IgD-negative memory B cell (primary cell): ENCODE data around the gene ITGA6. TPM values are rescaled to one million over a fixed set of nuclear protein-coding genes. Genes with fewer than 3 reads are reported as not detected.

Experiments used
- H3K27ac Mint-ChIP-seq, 3 donors: one replicate each; pipeline ENCODE4 v1.8.0; 2020 to 2022; ENCODE audit warnings: mild to moderate bottlenecking in 3 of 3, mixed read lengths in 3 of 3, moderate library complexity in 1 of 3
- H3K27me3 Mint-ChIP-seq: one replicate; pipeline ENCODE4 v1.8.0; 2021; ENCODE audit warnings: mixed read lengths
- H3K36me3 Mint-ChIP-seq: one replicate; pipeline ENCODE4 v1.8.0; 2020; ENCODE audit warnings: mild to moderate bottlenecking, mixed read lengths
- H3K4me1 Mint-ChIP-seq, 3 donors: one replicate each; pipeline ENCODE4 v1.8.0; 2020 to 2022; ENCODE audit warnings: mixed read lengths in 3 of 3, mild to moderate bottlenecking in 1 of 3
- H3K4me3 Mint-ChIP-seq, 4 donors: one replicate each; pipeline ENCODE4 v1.8.0; 2020 to 2022; ENCODE audit warnings: mild to moderate bottlenecking in 4 of 4, mixed read lengths in 4 of 4, moderate library complexity in 3 of 4
- H3K9me3 Mint-ChIP-seq, 3 donors: one replicate each; pipeline ENCODE4 v1.8.0; 2020 to 2021; ENCODE audit warnings: mixed read lengths in 3 of 3, mild to moderate bottlenecking in 1 of 3
- polyA plus RNA-seq: library from polyadenylated mRNA; unstranded; fragments of 300-500 nt; fragmentation: Illumina TruSeq; gene quantifications from one replicate; pipeline ENCODE4 v1.2.3, GENCODE V29; 2021

Gene ITGA6
- polyA plus RNA-seq = 2.0 TPM

DNA sequence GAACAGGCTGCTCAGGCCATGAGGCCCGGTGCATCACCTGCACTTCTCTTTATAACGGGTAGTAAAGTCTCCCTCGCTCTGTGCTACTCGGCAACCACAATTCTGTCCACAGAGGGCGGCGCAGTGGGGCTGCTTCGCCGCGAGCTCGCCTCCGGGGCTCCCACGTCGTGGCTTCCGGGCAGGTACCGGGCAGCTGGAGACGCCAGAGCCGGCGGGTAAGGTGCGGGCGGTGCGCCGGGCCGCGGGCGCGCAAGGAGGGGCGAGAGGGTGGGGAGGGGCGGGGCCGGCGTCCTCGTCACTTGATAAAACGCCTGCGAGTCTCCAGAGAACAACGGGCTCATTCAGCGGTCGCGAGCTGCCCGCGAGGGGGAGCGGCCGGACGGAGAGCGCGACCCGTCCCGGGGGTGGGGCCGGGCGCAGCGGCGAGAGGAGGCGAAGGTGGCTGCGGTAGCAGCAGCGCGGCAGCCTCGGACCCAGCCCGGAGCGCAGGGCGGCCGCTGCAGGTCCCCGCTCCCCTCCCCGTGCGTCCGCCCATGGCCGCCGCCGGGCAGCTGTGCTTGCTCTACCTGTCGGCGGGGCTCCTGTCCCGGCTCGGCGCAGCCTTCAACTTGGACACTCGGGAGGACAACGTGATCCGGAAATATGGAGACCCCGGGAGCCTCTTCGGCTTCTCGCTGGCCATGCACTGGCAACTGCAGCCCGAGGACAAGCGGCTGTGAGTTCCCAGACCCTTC is at the start of gene ITGA6:
Gene ITGA6, plus strand, starts transcription at position 331 of the 734 bp plus-strand sequence.
- no peaks in the 10 kb centered on the region for H3K9me3 Mint-ChIP-seq
- H3K36me3 Mint-ChIP-seq = no peaks in the 10 kb centered on the region
- H3K27me3 Mint-ChIP-seq = peaks cover 45% of the 10 kb centered on the region
- H3K4me1 Mint-ChIP-seq = peaks cover 7 to 12% (median 11%) of the 10 kb centered on the region in 3 donors
- H3K27ac Mint-ChIP-seq = peak within 1 kb of the TSS in 2 of 3 donors; percentile 9 to 67
- H3K4me3 Mint-ChIP-seq = peak within 1 kb of the TSS; percentile 68 to 94 (median 85)

DNA sequence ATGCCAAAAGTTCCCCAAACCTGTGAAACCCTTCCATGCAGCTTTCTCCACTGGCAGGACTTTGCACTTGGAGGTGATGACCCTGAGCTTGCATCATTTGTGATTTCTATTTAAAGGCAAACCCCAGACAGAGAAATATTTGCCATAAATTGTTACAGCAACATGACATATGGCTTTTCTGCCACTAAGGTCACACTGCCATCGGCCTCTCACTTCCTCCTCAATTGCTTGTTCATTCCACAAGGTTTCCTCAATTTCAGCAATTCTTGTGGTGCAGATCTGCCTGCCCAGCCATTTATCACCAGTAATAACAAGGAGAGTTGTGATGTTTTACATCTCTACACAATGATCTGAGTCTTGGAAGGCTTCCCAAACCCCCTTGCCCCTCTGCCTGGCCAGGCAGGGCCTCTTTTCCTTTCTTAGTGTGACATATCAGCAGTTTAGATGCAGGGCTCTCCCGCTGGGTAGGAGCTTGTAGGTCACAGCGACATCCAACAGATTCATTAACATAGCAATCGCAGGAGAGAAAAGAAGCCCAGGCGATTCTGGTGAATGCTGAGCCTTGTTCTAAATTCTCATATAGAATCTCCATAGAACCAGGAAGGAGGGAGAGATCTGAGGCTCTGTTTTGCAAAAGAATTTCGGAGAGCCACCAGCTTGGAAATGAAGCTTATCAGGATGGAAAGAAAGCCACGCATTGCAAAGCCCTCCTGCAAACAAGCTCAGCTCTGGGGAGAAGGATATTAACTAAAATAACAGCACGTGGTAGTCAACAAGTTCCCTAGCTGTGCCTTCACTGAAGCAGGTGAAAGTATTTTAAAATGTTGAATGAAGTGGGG is 46.7 kb upstream of the ITGA6 start:
- Mint-ChIP-seq H3K4me1 (peaks cover 0 to 8% (median 3%) of the 10 kb centered on the region in 3 donors), H3K36me3 (peaks cover 3% of the 10 kb centered on the region), H3K9me3 (peaks cover 3 to 13% (median 3%) of the 10 kb centered on the region in 3 donors), H3K4me3 (no peak overlapping the region), H3K27ac (peak overlapping the region in 1 of 3 donors; percentile 57), H3K27me3 (peaks cover 15% of the 10 kb centered on the region)

DNA sequence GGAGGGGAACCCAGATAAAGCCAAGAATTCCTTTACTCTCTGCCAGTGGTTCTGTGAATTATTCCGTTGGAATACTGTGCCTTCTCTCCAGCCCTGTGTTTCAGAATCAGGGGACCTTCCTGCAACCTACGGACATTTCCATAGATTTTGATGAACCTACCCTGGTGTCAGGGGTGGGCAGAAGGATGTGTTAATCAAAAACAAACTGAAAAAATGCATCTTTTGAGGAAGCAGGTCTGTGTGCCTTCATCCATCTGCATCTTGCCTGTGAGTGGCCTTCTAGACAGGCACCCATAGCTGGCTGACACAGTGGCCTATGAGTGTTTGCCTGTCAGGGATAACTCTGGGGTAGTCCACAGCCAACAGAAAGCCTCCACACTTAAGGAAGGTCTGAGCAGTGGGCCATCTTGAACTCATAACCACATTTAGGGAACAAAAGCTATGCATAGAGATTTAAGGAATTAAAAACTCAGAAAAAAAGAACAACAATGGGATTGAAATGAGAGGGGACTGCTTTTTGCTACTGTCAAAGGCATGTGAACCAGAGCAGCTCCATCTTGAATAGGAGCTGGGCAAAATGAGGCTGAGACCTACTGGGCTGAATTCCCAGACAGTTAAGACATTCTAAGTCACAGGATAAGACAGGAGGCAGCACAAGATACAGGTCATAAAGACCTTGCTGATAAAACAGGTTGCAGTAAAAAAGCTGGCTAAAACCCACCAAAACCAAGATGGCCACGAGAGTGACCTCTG is 45.9 kb upstream of the ITGA6 start:
- H3K36me3 Mint-ChIP-seq = peaks cover 3% of the 10 kb centered on the region
- H3K4me1 Mint-ChIP-seq = peaks cover 0 to 8% (median 3%) of the 10 kb centered on the region in 3 donors
- H3K4me3 Mint-ChIP-seq = no peak overlapping the region
- peak overlapping the region in 2 of 3 donors; percentile 57 to 72 for H3K27ac Mint-ChIP-seq
- H3K9me3 Mint-ChIP-seq = peaks cover 3 to 13% (median 3%) of the 10 kb centered on the region in 3 donors
- peaks cover 17% of the 10 kb centered on the region for H3K27me3 Mint-ChIP-seq

DNA sequence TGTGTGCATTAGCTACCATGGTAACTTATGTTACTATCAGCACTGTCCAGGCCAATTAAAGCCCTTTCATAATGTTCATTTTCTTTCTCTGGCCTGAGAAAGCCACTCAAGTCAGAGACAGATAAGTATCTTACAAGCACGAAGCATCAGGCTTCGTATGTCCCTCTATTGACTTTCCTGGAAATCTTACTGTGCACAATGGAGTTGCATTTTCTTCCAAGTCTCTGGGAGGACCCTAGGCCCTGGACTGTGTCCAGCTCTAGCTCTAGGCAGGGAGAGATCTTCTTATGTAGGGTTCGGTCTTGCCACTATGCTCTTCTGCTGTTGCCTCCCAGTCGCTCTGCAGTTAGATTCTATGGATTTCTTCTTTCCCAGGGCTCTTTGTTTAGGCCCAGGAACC is 40.0 kb upstream of the ITGA6 start:
- peaks cover 3% of the 10 kb centered on the region for H3K36me3 Mint-ChIP-seq
- no peaks in the 10 kb centered on the region for H3K4me1 Mint-ChIP-seq
- H3K9me3 Mint-ChIP-seq = peaks cover 0 to 1% (median 0%) of the 10 kb centered on the region in 3 donors
- H3K27ac Mint-ChIP-seq = no peak overlapping the region
- no peak overlapping the region for H3K4me3 Mint-ChIP-seq
- H3K27me3 Mint-ChIP-seq = peaks cover 10% of the 10 kb centered on the region

DNA sequence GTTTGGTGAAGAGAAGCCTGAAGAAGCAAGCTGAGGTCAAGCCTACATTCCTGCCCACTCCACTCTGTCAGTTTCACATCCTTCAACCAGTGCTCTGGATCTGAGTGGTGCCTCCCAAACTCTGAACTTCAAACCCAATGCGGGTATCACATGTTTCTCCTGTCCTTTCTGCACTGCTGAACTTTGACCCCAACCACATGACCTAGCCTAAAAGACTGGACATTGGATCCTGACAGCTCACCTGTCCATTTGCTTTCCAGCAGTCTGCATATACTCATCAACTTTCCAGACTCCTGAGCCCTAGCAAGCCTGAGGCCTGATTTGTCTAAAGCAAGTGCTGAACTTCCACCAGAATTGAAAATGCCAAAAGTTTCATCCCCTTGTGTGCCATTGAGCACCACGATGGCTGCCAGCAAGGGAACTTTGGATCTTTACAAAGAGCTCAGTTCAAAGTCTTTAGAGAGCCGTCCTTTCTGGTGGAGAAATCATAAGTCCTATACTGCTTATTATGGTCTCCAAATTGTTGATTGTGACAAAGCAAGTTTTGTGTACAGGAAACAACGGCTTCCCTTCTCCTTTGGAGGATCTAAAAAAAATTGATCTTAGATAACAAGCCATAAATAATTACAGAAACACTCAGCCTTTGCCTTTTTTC is 37.6 kb upstream of the ITGA6 start:
- Mint-ChIP-seq H3K27me3 (peaks cover 6% of the 10 kb centered on the region), H3K27ac (no peak overlapping the region), H3K36me3 (peaks cover 3% of the 10 kb centered on the region)

DNA sequence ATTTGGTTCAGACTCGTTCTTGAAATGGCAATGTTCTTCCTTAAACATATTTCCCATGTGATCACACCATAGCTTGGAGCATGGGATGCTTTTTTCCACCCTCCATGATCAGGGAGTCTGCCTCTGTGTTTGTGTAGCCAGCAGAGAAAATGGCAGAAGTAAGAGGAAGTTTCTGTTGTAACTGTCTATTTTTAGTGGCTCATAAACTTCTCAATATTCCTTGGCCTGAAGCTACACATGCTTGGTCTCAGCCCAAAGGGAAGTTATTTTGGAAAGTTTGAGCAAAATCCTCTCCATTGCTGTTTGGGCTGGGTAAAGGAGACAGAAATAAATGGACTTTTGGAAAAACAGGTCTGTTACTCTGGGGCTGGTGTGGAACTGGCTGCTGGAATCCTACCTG is 33.4 kb upstream of the ITGA6 start:
- Mint-ChIP-seq H3K4me3 (no peak overlapping the region), H3K4me1 (no peaks in the 10 kb centered on the region), H3K27me3 (peaks cover 11% of the 10 kb centered on the region), H3K27ac (no peak overlapping the region), H3K9me3 (no peaks in the 10 kb centered on the region), H3K36me3 (peaks cover 3% of the 10 kb centered on the region)

More for the DNA sequence above, 37.6 kb upstream of the ITGA6 start:
- Mint-ChIP-seq H3K4me1 (no peaks in the 10 kb centered on the region), H3K9me3 (no peaks in the 10 kb centered on the region), H3K4me3 (no peak overlapping the region)

DNA sequence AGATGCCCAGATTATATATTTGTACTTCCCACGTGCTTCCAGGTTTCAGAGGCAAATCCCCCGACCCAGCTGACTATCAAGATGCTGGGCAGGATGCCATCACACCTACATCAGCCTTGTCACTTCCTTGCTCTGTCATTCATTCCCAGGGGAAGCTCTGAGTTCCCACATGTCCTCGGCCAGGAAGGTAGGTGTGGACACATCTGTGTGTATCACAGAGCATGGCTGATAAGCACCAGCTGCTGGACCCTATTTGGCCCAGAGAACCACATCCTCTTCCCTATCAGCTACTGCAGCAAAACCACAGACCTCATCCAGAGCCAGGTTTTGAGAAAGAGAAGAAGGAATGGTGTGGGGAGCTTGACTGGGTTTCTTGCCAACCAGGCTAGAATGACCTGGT is 31.9 kb upstream of the ITGA6 start:
- H3K36me3 Mint-ChIP-seq = no peaks in the 10 kb centered on the region
- H3K9me3 Mint-ChIP-seq = no peaks in the 10 kb centered on the region
- no peak overlapping the region for H3K27ac Mint-ChIP-seq
- H3K27me3 Mint-ChIP-seq = peaks cover 11% of the 10 kb centered on the region
- H3K4me3 Mint-ChIP-seq = no peak overlapping the region
- no peaks in the 10 kb centered on the region for H3K4me1 Mint-ChIP-seq

DNA sequence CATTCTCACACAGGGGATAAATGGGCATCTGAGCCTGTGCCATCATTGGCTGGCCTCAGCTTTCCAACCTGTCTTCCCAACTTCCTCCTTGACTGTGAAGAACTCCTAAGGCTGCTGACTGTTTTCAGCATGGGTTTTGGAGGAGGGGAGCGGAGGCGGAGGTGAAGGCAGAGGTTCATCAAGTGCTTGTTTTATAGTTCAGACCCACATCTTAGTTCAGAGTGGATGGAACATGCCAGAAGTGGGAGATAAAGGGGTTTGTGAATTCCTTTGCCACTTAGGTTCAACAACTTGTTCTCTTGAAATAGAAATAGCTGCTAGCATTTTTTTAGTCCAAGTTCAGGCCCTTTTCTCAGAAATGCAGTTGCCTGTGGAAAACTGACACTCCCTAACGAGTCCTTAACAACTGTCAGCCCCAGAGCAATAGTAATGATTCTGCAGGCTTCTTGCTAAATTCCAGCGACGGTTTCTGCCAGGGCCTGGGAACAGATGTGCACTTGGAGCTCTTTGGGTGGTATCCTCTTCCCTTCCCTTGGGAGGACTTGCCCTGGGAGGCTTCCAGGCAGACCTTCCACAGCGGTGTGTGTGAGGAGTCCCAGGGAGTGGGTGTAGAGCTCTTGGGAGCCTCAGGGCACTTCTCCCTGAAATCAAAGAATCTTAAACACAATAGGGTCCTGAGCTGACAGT is 30.1 kb upstream of the ITGA6 start:
- Mint-ChIP-seq H3K4me3 (no peak overlapping the region), H3K36me3 (no peaks in the 10 kb centered on the region), H3K27ac (no peak overlapping the region), H3K9me3 (no peaks in the 10 kb centered on the region), H3K27me3 (peaks cover 11% of the 10 kb centered on the region), H3K4me1 (no peaks in the 10 kb centered on the region)

DNA sequence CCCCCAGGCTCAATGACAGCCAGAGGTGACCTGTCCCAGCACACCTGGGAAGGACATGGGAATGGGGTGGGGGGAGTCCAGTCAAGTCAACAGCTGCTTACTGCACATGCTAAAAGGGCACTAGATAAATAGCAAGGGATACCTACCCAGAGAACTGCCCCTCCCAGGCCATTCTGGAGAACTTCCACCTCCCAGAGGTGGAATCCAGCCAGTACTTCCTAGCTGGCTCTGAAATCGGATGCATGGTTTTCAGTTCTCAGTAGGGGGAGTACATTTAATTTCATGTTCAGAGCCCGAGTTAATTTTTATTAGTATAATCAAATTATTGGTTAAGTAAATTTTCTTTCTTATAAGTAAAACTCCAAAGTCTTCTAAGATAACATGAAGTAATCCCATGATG is 28.9 kb upstream of the ITGA6 start:
- peaks cover 7% of the 10 kb centered on the region for H3K27me3 Mint-ChIP-seq
- no peak overlapping the region for H3K27ac Mint-ChIP-seq
- H3K36me3 Mint-ChIP-seq = no peaks in the 10 kb centered on the region

DNA sequence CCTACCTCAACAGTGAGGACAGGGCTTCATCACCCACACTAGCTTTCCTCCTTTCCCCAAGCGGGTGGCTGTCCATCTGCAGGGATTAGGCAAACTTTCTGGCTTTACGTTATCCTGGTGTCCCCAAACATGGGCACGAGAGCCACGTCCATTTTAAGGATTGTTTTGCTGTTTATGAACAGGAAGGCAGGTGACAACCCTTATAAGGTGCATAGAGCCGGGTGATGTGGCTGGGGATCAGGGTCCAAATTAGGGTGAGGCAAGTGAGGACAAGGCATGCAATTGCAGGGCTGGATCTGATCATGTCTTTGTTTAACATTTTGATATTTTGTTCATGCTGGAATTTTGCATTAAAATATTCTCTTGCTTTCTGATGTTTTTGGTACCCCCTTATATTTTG is 27.6 kb upstream of the ITGA6 start:
- Mint-ChIP-seq H3K27ac (no peak overlapping the region), H3K27me3 (peaks cover 13% of the 10 kb centered on the region), H3K4me1 (no peaks in the 10 kb centered on the region), H3K4me3 (no peak overlapping the region), H3K36me3 (no peaks in the 10 kb centered on the region), H3K9me3 (no peaks in the 10 kb centered on the region)

More for the DNA sequence above, 28.9 kb upstream of the ITGA6 start:
- H3K4me3 Mint-ChIP-seq = no peak overlapping the region
- no peaks in the 10 kb centered on the region for H3K9me3 Mint-ChIP-seq
- H3K4me1 Mint-ChIP-seq = no peaks in the 10 kb centered on the region

DNA sequence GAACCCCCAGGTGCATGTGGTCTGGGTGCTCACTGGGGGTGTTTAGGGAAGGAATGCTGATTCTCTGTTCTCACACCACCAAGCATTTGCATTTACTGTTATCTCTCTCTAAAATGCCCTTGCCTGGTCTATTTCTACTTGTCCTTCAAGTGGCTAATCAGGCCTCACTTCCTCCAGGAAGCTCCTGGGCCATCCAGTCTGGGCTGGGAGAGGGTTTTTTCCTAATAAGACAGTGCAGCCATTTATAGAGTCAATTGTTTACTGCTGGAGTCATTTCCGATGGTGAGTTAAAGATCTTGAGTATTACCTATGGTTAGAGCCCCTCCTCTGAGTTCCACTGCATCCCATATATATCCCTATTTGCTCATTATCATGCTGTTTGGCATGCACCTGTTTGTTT is 25.2 kb upstream of the ITGA6 start:
- Mint-ChIP-seq H3K9me3 (peaks cover 0 to 5% (median 0%) of the 10 kb centered on the region in 3 donors), H3K4me1 (no peaks in the 10 kb centered on the region), H3K27ac (no peak overlapping the region), H3K27me3 (peaks cover 9% of the 10 kb centered on the region), H3K4me3 (no peak overlapping the region), H3K36me3 (no peaks in the 10 kb centered on the region)

DNA sequence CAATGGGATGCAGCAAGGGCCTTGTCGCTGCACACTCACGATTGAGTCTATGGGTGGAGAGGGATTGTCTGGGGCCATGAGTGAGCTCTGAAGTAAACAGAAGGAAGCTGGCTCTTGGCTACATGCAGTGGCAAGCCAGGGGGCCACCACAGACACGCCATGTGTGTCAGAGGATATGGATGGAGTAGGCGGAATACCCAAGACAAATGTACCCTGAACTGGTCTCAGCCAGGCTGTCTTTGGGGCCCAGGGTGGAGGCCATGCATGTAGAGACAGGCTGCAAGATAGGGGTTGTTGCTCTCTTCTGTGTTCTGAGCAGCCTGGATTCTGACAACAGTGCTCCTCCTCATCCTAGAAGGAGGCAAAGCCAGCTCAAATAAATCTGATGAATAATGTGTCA is 24.0 kb upstream of the ITGA6 start:
- Mint-ChIP-seq H3K4me3 (no peak overlapping the region), H3K27ac (no peak overlapping the region), H3K9me3 (peaks cover 0 to 5% (median 0%) of the 10 kb centered on the region in 3 donors), H3K36me3 (no peaks in the 10 kb centered on the region), H3K4me1 (no peaks in the 10 kb centered on the region), H3K27me3 (peaks cover 9% of the 10 kb centered on the region)

DNA sequence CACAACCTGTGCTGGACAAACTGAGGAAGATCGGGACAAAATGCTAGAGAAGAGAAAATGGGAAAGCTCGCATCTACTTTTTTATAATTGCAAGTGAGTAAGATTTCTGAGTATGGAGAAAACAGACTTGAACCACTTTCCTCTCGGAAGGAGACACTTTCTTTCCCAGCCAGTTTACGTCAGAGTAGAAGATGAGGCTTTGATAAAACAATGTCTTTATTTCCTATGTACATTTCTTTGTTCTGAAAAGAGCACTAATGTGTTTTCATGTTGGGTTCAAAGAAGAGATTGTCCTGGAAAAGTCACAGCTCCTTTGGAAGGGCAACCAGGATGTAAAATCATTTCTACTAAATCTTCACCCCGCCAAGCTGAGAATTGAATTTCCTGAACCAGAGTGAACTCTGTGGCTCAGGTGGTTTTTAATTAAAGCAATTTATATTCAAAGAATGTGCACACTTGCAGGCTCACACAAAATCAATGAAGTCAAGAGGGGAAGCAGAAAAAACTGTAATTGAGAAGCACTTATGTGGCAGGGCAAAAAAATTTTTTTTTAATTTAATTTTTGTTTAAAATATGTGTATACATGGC is 23.4 kb upstream of the ITGA6 start:
- Mint-ChIP-seq H3K27me3 (peaks cover 9% of the 10 kb centered on the region), H3K4me1 (no peaks in the 10 kb centered on the region), H3K9me3 (peaks cover 0 to 5% (median 0%) of the 10 kb centered on the region in 3 donors), H3K36me3 (no peaks in the 10 kb centered on the region), H3K27ac (no peak overlapping the region), H3K4me3 (no peak overlapping the region)

DNA sequence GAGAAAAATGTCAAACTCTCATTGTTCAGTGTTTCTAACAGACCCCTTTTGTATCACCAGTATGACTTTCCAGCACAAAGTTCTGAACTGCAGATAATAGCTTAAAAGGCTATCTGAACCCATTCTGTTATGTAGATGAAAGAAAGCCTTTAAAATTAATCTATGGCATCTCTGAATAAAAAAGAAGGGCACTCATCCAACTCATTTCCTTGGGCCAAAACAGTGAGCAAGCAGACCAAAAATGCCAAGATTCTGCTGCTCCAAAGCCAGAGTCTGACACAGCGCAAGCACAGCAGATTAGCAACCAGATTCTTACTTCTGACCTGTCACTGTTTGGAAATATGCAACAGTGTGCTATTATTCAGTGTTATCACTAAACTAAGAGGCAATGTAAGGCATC is 22.6 kb upstream of the ITGA6 start:
- no peaks in the 10 kb centered on the region for H3K4me1 Mint-ChIP-seq
- peaks cover 0 to 5% (median 0%) of the 10 kb centered on the region in 3 donors for H3K9me3 Mint-ChIP-seq
- no peaks in the 10 kb centered on the region for H3K36me3 Mint-ChIP-seq
- no peak overlapping the region for H3K27ac Mint-ChIP-seq
- H3K27me3 Mint-ChIP-seq = peaks cover 9% of the 10 kb centered on the region
- no peak overlapping the region for H3K4me3 Mint-ChIP-seq
